ENCODE measurements around the gene CLIC4.
"Not testable (repeated sequence)": the region's sequence is repeated elsewhere in the genome, so short reads cannot be mapped to it uniquely, and the experiment has no call there.

CLIC4 gene

GRCh38 chr1:24744911-24745710 is at the start of gene CLIC4:
CLIC4 (plus strand) TSS chr1:24745447; CDS start chr1:24745554, 107 bp downstream.
- peak; percentile 99 for DNase-seq

- no peak for DNase-seq
These were observed 49.0 kb upstream of the CLIC4 start for GRCh38 chr1:24696041-24696755.

GRCh38 chr1:24696756-24697330 is 48.4 kb upstream of the CLIC4 start:
- DNase-seq, result no peak

DNA sequence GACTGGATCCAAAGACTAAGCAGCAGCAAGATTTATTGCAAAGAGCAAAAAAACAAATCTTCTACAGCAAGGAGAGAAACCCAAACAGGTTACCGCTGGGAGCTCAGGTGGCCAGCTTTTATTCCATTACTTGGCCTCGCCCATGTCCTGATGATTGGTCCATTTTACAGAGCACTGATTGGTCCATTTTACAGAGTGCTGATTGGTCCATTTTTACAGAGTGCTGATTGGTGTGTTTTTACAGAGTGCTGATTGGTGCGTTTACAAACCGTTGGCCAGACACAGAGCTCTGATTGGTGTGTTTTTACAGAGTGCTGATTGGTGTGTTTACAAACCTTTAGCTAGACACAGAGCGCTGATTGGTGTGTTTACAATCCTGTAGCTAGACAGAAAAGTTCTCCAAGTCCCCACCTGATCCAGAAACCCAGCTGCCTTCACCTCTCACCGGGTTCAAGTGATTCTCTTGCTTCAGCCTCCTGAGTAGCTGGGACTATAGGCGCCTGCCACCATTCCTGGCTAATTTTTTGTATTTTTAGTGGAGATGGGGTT is 47.7 kb upstream of the CLIC4 start:
- DNase-seq, result not testable (repeated sequence)

DNA sequence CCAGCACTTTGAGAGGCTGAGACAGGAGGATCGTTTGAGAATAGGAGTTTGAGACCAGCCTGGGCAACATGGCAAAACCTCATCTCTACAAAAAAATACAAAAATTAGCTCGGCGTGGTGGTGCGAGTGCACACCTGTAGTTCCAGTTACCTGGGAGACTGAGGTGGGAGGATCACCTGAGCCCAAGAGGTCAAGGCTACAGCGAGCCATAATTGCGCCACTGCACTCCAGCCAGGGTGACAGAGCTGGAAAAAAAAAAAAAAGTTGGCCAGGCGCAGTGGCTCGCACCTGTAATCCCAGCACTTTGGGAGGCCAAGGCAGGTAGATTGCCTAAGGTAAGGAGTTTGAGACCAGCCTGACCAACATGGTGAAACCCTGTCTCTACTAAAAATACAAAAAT is 46.9 kb upstream of the CLIC4 start:
- not testable (repeated sequence) for DNase-seq

- DNase-seq, result no peak
These were observed 45.6 kb upstream of the CLIC4 start for GRCh38 chr1:24699628-24700027.

- DNase-seq, result no peak
These were observed 42.5 kb upstream of the CLIC4 start for GRCh38 chr1:24702511-24703293.

- DNase-seq, result no peak
These were observed 40.6 kb upstream of the CLIC4 start for GRCh38 chr1:24704411-24705259.

DNA sequence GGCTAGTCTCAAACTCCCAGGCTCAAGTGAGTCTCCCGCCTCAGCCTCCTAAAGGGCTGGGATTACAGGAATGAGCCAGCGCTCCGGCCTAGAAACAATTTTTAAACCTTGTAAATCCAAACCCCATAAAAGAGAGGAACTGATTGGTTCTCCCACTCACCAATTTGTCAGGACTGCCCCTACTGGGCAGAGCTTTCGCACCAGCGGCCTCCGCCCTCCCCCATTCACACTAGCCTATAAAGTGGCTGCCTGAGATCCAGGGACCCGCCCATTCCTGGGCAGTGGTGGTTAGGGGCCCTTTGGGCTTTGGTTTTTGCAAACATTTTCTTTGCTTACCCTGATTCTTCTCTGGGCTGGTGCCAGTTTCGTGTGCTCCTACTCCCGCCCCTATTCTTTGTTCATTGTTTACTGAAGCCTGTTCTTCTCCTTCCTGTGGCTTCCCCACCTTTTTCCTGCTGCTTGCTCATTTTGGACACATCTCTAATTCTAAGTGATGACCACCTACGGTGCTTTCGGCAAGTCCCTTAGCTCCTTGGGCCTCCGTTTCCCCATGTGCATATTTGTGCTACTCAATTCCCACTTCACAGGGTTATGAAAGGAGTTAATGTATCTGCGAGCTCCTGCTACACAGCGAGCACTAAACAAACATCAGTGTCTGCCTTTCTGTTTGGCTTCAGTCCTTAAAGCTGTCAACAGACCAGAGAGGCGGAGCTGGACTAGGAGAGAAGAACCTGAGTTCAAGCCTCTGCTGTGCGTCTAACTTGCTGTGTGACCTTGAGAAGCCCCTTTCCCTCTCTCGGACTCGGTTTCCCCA is 39.8 kb upstream of the CLIC4 start:
- DNase-seq, result peak; percentile 42

DNA sequence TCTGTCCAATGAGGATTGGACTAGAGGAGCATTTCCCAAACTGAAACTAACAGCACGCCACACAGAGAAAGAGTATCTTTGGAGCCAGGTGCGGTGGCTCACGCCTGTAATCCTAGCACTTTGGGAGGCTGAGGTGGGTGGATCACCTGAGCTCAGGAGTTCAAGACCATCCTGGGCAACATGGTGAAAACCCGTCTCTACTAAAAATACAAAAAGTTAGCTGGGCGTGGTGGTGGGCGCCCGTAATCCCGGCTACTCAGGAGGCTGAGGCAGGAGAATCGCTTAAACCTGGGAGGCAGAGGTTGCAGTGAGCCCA is 39.2 kb upstream of the CLIC4 start:
- DNase-seq, result not testable (repeated sequence)

- DNase-seq, result no peak
These were observed 37.6 kb upstream of the CLIC4 start for GRCh38 chr1:24707687-24708086.

DNA sequence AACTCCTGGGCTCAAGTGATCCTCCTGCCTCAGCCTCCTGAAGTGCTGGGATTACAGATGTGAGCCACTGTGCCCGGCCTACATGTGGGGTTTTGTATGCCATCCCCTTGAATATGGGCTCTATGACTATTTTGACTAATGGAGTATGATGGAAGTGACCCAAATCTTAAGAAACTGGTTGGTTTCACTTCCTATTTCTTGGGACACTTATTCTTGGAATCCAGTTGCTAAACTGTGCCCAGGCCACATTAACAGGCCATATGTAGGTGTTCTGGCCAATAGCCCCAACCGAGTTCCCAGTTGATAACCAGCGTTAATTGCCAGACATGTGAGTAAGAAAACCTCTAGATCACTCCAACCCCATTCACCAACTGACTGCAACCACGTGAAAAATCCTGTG is 36.3 kb upstream of the CLIC4 start:
- no peak for DNase-seq

DNA sequence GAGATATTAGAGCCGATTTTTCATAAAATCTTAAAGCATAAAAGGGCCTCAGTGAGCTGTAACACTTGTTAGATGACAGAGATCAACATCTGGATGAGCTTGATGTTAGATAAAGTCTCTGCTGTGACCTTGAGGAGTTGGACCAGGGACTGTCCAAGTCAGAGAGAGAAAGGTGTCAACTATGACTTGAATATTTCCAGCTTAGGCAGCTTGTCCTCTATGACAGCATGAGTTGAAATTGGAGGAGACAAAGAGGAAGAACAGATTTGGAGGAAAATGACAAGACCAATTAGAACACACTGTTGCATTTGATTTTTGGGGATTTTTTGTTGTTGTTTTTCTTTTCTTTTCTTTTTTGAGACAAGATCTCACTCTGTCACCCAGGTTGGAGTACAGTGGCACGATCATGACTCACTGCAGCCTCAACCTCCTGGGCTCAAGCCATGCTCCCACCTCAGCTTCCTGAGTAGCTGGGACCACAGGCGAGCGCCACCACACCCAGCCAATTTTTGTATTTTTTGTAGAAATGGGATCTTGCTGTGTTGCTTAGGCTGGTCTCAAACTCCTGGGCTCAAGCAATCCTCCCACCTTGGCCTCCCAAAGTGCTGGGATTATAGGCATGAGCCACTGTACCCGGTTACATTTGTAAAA is 35.3 kb upstream of the CLIC4 start:
- DNase-seq, result no peak

DNA sequence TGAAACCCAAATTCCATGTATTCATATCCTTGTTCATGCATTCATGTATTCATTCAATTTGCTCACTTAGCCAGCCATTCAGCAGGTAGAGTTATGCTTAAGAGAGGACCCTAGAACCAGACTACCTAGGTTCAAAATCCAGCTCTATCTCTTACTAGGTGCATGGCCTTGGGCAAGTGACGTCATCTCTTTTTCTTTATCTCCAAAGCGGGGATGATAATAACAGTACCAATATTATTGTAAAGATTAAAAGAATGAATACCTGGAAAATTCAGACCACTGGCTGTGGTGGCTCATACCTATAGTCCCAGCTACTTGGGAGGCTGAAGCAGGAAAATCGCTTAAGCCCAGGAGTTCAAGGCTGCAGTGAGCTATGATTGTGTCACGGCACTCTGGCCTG is 33.9 kb upstream of the CLIC4 start:
- no peak for DNase-seq

- DNase-seq, result no peak
These were observed 32.1 kb upstream of the CLIC4 start for GRCh38 chr1:24713176-24713575.

DNA sequence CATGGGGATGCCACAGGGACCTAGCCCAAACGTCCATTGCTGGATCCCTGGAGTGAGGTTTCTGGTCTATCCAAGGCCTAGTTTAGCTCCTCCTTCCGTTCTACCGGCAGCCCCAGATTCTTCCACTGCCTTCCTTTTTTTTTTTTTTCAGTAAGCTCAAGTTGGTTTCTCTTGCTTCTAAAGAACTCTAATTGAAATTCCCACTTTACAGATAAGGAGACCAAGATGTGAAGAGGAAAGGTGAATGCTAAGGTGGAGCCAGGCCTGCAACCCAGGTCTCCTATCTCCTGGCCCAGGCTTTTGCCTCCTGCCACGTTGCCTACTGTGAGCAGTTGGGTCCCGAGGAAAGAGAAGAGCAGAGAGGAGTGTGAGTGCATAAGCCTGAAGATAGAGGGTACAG is 31.5 kb upstream of the CLIC4 start:
- DNase-seq, result no peak

DNA sequence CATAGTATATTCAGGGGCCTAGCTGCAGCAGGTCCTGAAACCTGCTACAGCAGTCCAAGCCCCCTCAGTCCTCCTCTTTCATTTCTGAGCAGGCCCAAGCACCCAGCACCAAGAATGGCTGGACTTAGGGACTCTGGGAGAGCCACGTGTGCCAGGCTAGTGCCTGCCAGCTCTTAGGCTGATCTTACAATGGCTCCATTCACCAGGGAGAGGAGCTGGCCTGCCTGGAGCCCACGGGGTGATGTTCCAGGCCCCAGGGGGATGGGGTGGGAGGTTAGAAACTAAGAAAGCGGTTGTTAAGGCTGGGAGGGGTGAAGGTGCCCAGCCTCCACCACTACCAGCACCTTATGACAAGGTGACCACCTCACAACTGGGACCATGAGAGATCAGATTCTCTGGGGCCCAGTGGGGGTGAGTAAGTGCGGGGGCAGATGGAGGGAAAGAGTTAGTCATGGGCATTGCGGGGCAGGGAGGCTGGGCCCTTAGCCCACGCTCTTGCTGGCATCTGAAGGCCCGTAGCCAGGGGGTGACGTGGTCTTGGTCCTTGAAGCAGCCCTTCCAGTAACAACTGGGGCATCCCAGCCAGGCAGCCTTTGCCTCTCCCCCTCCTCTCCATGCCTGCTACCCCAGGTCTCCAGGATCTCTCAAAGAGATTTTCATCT is 30.3 kb upstream of the CLIC4 start:
- peak; percentile 30 for DNase-seq

DNA sequence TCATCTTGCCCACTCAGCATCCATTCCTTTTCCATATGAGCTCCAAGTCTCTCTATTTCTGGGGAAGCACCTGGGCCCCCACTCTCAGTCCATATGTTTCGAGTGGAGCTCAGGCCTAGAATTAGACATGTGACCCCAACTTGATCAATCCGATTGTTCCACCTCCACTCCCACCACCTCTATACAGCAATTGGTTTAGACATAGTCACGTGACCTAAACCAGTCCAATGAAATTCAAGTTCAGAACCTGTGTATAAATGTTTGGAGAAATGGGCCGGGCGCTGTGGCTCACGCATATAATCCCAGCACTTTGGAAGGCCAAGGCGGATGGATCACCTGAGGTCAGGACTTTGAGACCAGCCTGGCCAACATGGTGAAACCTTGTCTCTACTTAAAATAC is 29.6 kb upstream of the CLIC4 start:
- no peak for DNase-seq

DNA sequence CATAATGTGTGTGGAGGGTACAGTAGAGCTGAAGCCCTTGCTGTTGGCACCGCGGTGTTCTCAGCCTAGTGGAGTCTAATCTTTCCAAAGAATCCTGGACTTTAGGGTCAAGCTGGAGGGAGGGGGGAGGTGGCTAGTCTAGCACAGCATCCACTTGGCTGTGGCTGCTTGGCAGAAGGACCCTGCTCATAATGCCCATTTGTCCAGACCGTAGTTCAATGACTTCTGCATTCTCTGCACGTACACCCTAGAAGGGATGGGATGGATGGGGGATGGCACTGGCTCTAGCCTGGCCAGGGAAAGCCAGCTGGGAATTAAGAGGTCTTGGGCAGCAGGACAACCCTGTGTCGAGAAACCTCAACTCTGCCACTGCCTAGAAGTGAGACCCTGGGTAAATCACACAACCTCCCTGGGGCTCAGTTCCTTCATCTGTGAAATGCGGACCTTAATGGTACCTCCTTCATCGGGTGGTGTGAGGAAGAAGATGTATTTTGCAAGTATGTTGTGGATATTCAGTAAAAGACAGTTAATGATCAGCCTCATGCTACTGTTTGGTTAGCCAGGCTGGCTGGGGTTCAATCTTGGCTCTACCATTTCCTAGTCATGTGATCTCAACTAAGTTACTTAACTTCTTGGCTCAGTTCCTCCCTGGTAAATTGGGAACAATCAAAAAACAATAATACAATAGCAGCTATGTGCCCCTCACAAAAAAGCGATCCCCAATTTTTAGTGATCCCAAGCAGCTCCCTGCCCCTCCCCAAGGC is 27.2 kb upstream of the CLIC4 start:
- DNase-seq, result no peak

All from stimulated activated CD4-positive, alpha-beta T cell treated with anti-CD3 and anti-CD28 coated beads, Interleukin-1b, Interleukin-23, amount 100 ng/mL, for 48 hours (primary cell).